Stimulated activated CD8-positive, alpha-beta memory T cell treated with anti-CD3 and anti-CD28 coated beads, Interleukin-12 subunit alpha, Interleukin-12 subunit beta, amount 100 ng/mL, for 24 hours (primary cell): ENCODE results near the gene APEH.
"Not testable (repeated sequence)": the region's sequence is repeated elsewhere in the genome, so short reads cannot be mapped to it uniquely, and the experiment has no call there.

ENCODE experiments used
- DNase-seq: peaks from one replicate; pipeline ENCODE4 v3.0.0-alpha.2; 2020; ENCODE audit errors: extremely low read depth

Gene APEH

DNA sequence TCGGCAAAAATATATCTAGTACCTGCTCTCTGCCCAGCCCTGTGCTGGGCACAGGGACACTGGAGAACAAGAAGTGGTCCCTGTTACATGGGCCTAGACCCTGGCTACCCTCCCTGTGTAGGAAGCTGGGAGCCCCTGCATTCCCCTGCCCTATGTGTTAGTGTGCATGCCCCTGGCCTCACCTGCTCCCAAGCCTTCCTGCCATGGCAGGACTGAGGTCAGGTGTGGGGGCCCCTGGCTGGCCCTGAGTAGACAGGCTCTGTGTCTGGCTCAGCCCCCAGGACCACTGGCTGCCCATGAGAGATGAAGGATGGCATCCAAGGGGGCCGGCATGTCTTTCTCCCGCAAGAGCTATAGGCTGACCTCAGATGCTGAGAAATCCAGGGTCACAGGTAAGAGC is 16.7 kb downstream of the APEH start:
- DNase-seq = not testable (repeated sequence)

DNA sequence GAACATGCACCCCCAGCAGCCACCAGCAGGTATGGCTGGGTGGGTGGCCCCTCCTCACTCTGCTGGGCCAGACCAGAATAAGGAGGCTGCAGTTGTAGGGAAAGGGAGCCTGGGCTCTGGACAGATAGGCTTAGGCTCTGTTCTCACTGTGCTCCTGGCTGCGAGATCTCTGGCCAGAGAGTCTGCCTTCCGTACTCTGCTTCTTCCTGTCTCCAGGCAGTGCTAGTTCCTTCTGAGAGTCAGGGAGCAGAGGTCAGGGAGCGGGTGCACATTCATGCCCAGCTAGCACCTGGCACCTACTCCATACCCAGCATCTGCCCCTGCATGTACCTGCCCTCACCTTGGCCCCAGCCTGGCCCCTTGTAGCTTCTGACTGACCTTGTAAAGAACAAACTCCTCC is 17.3 kb downstream of the APEH start:
- DNase-seq = not testable (repeated sequence)

DNA sequence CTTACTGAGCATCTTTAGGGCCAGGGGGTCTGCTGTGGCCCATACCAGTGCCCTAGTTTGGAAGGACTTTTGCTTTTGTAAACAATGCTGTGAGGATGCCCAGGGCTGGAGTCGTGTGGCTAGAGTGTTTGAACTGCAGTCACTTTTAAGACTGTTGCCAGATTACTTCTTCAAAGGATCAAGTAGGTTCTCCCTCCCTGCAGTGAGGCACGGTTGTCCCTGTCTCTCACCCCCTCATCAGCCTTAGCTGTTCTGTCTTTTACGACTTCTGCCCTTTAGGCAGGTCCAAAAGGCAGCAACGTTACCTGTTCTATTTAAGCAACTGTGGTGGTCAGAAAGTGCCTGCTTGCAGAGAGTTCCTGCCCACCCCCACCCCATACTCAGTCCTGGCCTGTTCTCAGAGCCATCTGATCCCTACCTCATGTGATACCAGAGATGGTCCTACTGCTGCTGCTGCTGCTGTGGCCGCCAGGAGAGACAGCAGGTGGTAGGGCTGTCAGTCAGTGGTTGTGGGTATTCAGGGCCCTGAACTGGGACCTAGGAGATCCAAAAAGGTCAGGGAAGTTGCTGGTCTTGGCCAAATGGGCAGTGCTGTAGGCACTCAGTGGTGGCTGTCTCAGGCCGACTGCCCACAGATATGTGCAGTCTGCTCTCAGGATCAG is 20.4 kb downstream of the APEH start:
- not testable (repeated sequence) for DNase-seq

DNA sequence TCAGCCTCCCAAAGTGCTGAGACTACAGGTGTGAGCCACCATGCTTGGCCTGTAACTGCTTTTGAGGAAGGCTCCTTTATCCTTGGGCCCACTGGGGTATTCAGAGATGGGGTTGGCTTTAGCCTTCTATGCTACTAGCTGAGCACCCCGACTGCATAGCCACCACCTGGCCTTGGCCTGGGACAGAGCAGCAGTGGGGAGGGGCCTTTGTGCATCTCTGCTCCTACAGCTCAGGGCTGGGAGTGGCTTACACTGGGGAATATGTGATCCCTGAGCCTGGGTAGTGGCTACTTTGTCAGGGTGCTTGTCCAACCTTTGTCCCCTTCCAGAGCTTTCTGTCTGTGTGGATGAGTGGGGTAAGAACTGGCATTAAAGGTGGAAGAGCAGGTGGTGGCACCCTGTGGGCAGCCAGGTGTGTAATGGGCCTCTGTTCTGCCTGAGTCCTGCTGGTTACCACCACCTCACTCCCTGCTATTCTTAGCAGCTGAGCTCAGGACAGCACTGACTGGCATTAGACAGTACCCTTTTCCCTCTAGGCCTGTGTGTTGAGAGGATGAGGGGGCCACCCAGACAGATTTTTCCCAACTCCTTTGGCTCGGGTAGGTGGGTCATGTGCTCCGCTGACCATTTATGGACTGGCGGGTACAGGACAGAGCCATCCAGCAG is 21.3 kb downstream of the APEH start:
- not testable (repeated sequence) for DNase-seq

DNA sequence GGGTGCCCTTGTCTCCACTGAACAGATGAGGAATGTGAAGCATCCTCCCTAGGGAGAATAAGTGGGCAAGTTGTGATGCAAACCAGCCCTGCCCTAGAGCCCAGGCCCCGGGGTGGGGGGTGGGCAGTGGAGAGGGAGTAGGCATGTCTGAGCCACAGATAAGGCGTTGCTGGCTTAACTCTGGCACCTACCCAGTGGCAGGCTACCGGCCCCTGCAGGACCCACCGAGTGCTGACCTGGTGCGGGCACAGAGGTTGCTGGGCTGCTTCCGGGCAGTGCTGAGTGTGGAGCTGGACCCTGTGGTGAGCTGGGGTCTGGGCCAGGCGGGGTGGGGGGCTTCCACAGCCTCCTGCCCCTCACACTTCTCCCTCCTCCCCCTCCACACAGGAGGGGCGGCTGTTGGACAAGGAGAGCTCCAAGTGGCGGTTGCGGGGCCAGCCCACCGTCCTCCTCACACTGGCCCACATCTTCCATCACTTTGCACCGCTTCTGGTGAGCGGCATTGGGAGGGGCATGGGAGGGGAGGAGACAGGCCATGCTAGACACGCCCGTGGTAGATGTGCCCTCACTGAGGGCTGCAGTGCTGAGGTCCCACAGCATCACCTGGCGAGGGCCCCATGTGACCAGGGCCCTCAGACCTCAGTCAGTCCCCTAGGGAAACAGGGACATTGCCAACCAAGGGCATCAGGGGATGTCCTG is 25.3 kb downstream of the APEH start:
- no peak for DNase-seq

DNA sequence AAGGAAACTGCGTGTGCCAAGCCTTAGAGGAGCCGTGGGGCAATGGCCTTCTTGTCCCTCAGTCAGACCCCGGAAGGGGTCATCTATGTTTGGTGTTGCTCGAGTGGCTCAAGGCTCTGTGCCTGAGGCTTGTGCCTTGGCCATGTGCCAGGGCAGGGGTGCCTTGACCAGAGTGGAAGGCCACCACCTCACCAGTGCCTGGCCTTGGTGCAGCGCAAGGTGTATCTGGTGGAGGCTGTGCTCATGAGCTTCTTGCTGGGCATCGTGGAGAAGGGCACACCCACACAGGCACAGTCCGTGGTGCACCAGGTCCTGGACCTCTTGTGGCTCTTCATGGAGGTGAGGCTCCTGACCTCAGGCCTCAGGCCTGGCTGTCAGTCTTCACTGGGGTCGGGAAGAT is 25.9 kb downstream of the APEH start:
- no peak for DNase-seq

DNA sequence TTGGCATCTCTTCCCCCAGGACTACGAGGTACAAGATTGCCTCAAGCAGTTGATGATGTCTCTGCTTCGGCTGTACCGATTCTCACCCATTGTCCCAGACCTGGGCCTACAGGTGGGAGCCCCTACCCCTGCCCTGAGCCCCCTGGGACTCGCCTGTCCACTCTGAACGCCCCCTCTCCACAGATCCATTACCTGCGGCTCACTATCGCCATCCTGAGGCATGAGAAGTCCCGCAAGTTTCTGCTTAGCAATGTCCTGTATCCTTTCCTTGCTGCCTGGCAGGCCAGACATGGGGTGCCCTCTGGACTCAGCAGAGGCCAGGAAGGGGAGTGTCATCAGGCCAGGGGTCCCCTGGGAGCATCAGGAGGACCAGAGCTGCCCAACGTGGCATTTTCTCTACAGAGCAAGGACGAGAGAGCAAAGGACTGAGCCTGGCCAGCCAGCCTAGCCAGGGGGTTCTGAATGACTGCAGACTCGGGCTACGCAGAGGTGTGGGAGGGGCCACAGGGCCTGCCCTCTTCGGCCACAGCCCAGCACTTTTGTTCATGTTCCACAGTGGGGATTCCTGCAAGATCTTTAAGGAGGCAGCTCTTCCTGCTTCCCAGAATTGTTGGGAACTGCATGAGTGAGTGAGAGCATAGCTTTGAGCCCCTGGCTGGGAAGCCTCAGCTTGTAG is 26.4 kb downstream of the APEH start:
- no peak for DNase-seq

DNA sequence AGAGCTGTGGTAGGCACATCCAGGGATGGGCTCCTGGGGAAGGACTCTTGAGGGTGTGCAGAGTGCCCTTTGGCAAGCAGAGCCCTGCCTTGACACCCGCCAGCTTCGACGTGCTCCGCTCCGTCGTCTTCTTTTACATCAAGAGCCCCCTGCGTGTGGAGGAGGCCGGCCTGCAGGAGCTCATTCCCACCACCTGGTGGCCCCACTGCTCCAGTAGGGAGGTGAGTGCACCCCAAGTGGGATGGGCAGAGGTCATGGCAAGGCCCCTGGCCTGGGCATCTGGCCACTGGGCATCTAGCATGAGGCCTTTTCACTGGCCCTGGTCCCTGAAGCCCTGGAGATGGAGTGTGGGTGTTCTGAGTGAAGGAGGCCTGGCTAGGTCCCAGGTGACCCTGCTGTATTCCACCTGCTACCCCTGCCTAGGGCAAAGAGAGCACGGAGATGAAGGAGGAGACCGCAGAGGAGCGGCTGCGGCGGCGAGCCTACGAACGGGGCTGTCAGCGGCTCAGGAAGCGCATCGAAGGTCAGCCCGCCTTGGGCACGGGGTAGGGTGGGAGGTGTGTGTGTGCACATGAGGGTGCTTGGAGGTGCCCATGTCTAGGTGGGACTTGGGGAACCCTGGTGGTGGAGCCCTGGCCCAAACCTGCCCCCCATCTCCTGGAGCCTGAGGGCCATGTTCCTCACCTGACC is 27.4 kb downstream of the APEH start:
- DNase-seq = no peak

DNA sequence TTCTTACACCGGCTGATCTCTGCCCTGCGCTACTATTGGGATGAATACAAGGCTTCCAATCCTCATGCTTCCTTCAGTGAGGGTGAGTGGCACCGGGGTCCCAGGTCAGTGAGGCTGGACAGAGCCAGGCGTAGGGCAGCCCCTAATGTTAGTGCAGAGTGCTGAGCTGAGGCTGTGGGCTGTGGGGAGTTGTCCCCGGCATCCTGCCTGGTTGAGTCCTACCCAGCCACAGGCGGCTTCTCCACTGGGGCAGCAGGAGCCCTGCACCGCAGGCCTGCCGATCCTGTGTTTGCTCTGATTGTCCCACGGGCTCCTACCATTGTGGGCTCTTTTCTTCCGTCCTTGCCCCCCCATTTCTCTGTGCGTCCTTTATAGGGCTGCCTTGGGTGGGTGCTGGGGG is 28.5 kb downstream of the APEH start:
- no peak for DNase-seq

DNA sequence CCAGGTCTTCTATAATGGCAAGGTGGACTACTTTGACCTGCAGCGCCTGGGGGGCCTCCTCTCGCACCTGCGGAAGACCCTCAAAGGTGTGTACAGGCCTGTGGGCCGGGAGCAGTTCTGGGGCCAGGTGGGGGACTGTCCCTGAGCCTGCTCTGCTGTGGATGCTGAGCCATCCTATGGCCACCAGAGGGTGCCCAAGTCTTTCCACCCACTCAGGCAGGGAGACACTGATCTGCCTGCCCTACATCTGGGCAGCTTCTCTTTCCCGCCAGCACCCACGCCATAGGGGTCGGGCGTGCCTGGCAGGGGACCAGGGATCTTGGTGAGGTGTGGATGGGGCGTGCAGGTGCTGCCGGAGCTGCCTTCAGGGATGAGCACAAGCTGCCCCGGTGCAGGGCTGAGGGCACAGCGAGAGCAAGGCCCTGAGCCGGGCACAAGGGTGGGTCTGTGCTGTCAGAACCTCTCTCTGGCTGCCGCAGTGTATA is 29.3 kb downstream of the APEH start:
- DNase-seq = no peak

DNA sequence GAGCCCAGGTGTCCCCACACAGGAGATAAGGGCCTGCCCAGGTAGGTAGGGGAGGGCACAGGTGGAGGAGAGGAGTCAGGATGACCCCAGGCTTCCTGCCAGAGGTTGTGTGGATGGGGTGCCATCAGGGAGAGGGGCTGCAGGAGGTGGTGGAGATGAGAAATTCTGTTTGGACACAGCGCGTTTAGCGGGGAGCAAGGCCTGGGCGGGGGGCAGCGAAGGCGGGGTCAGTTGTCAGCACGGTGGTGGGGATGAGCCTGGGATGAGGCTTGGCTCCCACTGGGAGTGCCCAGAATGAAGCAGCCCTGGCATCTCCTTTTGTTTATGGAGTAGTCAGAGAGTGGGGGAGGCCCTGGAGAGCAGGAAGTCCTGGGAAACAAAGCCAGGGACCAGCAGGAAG is 29.8 kb downstream of the APEH start:
- DNase-seq = no peak

DNA sequence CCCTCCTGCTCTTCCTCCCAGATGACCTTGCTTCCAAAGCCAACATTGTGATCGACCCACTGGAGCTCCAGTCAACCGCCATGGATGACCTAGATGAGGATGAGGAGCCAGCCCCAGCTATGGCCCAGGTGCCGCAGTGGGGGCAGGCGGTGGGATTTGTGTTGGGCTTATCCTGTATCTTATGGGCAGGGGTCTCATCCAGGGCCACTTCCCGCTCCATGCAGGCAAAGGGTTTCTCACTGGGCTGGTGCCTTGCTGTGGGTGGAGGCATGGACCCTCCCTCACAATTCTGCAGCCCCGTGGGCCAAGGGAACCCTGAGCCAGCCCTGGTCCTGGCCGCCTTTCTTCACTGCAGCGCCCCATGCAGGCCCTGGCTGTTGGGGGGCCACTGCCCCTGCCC is 30.5 kb downstream of the APEH start:
- DNase-seq = no peak

DNA sequence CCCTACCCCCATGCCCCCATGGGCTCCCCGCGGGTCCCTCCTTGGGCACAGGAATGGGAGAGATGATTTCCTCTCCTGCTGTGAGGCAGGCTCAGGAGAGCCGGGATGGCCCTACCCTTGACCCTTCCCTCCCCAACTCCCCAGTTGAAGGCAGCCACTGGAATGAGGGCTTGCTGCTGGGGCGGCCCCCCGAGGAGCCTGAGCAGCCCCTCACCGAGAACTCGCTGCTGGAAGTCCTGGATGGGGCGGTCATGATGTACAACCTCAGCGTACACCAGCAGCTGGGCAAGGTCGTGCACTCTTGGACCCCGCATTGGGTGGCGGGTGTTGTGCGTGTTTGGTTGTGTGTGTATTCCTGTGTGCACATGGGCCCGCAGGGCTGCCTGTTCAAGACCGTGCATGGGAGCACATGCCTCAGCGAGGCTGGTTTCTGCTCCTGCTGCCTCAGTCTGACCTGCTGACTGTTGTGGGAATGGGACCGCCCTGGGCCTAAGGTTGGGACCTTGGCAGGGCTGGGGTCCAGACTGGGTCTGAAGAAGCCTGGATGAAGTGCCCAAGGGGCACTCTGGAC is 31.3 kb downstream of the APEH start:
- DNase-seq = no peak

DNA sequence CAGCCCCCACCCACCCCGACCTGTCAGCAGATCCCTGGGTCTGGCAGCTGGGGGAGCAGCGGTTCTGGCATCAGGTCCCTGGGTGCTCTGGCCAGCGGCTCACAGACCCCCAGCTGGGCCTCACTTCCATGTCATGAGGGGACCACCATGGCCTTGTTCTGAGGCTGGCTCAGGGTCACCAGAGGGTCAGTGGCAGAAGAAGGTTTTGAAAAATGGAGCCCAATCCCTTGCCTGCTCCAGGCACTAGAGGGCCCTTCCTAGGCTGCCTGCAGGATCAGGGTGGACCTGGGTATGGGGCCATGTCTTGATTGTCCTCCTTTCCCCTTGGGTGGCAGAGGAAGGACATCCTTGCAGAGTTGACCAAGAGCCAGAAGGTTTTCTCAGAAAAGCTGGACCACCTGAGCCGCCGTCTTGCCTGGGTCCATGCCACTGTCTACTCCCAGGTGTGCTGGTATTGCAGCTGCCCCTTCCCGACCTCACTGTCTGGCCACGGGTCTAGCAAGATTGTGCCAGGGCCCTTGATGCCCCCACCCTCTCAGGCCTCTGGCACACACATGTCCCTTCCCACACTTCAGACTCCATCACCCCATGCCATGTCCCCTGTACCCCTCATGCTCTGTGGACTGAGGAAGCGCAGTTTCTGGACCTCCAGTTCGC is 32.4 kb downstream of the APEH start:
- no peak for DNase-seq

DNA sequence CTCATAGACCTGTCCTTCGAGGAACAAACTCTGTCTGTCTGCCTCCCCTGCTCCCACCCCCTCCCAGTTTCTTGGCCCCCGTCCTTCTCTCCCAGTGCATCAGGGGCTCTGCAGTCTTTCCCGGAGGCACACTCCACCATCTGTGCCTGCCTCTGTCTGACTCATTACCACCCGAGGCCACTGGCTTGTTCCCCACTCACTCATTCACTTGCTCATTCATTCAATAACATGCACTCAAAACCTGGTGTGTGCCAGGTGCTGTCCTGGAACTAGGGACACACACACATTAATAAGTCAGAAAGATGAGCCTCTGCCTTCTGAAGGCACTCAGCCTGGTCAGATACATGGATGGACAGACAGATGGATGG is 32.9 kb downstream of the APEH start:
- DNase-seq = no peak

DNA sequence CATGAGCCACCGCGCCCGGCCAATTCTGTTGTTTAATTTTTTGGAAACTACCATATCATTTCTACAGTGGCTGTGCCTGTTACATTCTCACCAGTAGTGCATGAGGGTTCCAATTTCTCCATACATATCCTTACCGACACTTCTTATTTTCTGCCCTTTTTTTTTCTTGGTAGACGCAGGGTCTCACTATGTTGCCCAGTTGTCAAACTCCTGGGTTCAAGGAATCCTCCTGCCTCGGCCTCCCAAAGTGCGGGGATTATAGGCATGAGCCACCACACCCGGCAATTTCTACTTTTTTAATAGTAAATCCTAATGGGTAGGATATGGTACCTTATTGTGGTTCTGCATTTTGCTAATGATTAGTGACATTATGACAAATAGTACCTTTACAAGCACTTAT is 35.7 kb downstream of the APEH start:
- no peak for DNase-seq

DNA sequence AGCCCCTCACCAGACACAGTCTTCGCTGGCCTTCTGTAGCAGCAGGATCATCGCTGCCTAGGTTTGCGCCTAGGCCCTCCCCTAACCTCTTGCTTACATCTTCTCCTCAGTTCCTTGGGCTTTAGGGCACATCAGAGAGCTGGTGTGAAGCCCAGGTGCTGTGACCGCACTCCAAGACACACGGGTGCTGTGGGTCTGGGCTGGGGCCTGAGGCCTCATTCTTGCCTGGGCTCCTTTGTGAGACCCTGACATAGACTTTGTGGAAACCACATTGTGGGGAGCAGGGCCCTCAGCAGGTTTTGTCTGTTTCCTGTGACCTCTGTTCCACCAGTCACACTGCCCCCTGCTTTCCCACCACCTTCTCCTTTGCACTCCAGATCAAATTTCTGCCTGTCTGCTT is 37.3 kb downstream of the APEH start:
- DNase-seq = no peak

DNA sequence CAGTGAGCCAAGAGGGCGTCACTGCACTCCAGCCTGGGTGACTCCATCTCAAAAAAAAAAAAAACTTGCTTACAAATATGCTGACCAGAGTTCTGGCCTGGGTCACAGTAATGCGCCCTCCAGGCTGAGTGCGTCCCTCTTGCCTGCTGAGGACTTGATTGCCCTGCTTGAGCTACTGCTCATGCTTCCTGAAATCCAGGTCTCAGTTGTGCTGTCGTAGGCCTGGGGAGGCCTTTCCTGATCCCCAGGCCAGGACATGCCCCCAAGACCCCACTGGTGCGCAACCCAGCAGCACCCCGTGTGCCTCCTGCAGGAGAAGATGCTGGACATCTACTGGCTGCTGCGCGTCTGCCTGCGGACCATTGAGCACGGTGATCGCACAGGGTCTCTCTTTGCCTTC is 38.0 kb downstream of the APEH start:
- no peak for DNase-seq

DNA sequence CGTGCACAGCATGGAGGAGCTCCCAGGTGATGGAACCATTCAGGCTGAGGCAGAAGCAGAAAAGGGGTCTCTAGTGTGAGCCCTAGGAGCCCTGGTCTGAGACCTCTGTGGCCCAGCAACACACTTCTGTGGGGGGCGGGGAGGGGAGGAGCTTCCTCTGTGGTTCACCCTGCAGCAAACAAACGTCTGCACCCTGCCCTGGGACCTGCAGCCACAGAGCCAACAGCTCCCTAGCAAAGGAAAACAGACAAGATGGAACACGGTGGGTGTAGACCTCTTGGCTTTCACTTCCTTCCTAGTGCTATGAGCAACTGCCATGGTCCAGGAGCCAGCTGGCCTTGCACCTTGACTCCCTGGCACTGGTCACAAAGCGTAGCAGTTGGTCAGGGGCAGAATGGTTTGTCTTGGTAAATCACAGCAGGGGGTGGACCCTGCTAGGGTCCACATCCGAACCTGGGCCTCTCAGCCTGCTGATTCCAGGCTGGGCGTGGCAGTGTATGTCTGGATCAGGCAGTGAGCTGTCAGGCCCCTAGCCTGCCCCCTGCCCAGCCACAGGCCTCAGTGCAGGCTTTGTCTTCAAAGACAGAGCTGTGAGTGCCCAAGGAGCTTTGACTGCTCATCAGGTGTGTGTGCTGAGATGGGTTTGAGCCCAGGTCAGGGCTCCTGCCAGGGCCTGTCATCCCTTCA is 38.6 kb downstream of the APEH start:
- no peak for DNase-seq

DNA sequence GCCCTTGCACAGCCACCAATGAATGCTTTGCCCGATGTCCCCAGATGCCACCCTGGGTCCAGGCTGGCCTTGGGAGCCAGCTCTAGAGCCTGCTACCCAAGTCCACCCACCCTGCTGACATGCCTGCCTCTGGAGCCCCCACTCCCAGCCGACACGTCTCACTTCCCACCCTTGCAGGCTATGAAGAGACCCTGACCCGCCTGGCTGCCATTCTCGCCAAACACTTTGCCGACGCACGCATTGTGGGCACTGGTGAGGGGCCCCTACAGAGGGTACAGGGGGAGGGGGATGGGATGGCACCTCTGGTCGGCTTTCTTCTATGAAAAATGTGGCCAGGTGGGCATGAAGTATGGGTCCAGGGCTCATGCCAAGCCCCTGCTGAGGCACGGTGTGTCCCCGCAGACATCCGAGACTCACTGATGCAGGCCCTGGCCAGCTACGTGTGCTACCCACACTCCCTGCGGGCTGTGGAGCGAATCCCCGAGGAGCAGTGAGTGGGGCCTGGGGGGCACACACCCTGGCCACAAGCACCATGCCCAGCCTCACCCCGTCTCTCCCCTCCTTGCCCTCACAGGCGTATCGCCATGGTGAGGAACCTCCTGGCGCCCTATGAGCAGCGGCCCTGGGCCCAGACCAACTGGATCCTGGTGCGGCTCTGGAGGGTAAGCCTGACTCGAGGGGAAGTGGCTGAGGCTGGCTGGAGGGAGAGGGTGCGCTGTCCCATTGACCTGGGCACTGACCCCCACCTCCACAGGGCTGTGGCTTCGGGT is 39.4 kb downstream of the APEH start:
- DNase-seq = no peak
